Gastroesophageal sphincter (tissue), 4 donors: ENCODE data around the gene VTA1. TPM values are rescaled to one million over a fixed set of nuclear protein-coding genes. Genes with fewer than 3 reads are reported as not detected.

Experiments
- ATAC-seq: fragments of 150-250 bp; one replicate; pipeline ENCODE4 v1.9.1; 2016; ENCODE audit warnings: mild to moderate bottlenecking, moderate library complexity
- H3K27ac ChIP-seq, 4 donors: fragments of 200-600 bp; sonication (generic) in 3 of 4; 1 replicate in 3 of 4; 2 replicates in 1 of 4; pipeline ENCODE4 v1.5.1; 2016 to 2019
- H3K27me3 ChIP-seq: fragments of 200-600 bp; sonication (generic); one replicate; pipeline ENCODE4 v1.5.1; 2019
- H3K36me3 ChIP-seq, 2 donors: fragments of 200-600 bp; sonication (generic); one replicate each; pipeline ENCODE4 v1.5.1; 2019; ENCODE audit warnings: control low read depth in 1 of 2
- H3K4me1 ChIP-seq, 3 donors: fragments of 200-600 bp; sonication (generic); 1 replicate in 2 of 3; 2 replicates in 1 of 3; pipeline ENCODE4 v1.5.1; 2016 to 2019; ENCODE audit warnings: control low read depth in 2 of 3
- H3K4me3 ChIP-seq, 2 donors: fragments of 200-600 bp; sonication (generic); one replicate each; pipeline ENCODE4 v1.5.1; 2019; ENCODE audit warnings: mild to moderate bottlenecking in 1 of 2, moderate library complexity in 1 of 2
- H3K9me3 ChIP-seq, 3 donors: fragments of 200-600 bp; sonication (generic); one replicate each; pipeline ENCODE4 v1.5.1; 2017 to 2019; ENCODE audit warnings: control low read depth in 2 of 3
- CTCF ChIP-seq, 4 experiments: fragments of 200-600 bp in 2 of 4; fragments of 450-650 bp in 2 of 4; sonication (generic) in 1 of 4; IDR thresholded peaks; one replicate each; pipeline ENCODE4 v1.5.1; 2017 to 2019; ENCODE audit warnings: antibody characterized with exemption in 4 of 4, mild to moderate bottlenecking in 2 of 4, moderate library complexity in 2 of 4
- EP300 ChIP-seq: sonication (generic); formaldehyde crosslinking; IDR thresholded peaks from one replicate; pipeline ENCODE4 v1.6.1; 2017; ENCODE audit warnings: antibody characterized with exemption, mild to moderate bottlenecking
- POLR2A ChIP-seq, 2 donors: fragments of 450-650 bp; IDR thresholded peaks; one replicate each; pipeline ENCODE4 v1.6.1; 2017; ENCODE audit warnings: antibody characterized with exemption in 2 of 2, mild to moderate bottlenecking in 2 of 2, moderate library complexity in 1 of 2
- POLR2AphosphoS5 ChIP-seq: sonication (generic); formaldehyde crosslinking; IDR thresholded peaks from one replicate; pipeline ENCODE4 v1.6.1; 2017; ENCODE audit warnings: antibody characterized with exemption
- WGBS, 2 donors: methylation state at CpG; one replicate each; pipeline ENCODE4 v1.1.5; 2018; ENCODE audit warnings: low coverage in 1 of 2; 5-methylcytosine and 5-hydroxymethylcytosine counted together
- total RNA-seq, 4 donors: library from RNA; depleted of rRNA; stranded (reverse); fragments of >200 nt; gene quantifications; one replicate each; pipeline ENCODE4 v1.1.0, GENCODE V29; 2016

VTA1 gene
- total RNA-seq, 4 donors from 2014 or later, result 32.4 to 47.2 (median 37.4) TPM

DNA sequence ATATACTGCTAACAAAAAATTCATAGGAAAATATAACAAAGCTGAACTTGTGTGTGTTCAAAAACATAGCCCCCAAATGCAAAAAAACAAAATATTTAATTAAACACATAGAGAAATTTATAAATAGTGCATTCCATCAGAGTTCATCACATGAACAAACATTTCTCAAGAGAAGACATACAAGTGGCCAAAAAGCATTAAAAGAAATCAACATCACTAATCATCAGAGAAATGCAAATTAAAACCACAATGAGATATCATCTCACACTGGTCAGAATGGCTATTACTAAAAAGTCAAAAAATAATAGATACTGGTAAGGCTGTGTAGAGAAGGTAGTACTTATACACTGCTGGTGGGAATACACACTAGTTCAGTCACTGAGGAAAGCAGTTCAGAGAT, 115.2 kb downstream of the VTA1 start:
- Histone ChIP-seq H3K27me3 (no peaks in the 10 kb centered on the region), H3K4me3 (no peak overlapping the region), H3K36me3 (no peaks in the 10 kb centered on the region), H3K27ac (no peak overlapping the region), H3K9me3 (no peaks in the 10 kb centered on the region), H3K4me1 (no peaks in the 10 kb centered on the region)
- ATAC-seq, result no peak
- TF ChIP-seq POLR2AphosphoS5, result no peak
- no peak for TF ChIP-seq CTCF (IDR thresholded peaks at IDR 0.05)
- no peak for TF ChIP-seq EP300
- TF ChIP-seq POLR2A (IDR thresholded peaks at IDR 0.05), result no peak

DNA sequence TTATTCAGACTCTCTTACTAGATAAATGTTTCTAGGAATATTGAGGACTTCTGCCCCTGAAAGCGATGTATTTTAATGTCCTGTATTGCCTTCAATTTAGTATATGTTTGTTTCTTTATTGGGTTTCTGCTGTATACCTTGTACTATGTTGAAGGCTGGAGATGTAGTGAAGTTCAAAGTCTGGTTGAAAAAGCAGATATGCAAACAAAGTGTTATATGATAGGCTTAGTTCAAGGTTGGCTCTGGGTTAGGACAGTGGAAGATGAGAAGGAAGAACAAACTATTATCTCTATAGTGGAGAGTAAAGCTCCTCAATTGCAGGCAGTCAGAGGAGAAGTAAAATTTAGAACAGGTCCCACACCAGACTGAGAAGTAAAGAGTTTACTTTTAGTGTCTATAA, 118.4 kb downstream of the VTA1 start:
- 92 to 100% methylated on average over 1 of the region's 1 CpG for WGBS, 2 donors
- no peaks in the 10 kb centered on the region for H3K27me3 ChIP-seq
- no peaks in the 10 kb centered on the region for H3K9me3 ChIP-seq
- H3K36me3 ChIP-seq, result no peaks in the 10 kb centered on the region
- no peak overlapping the region for H3K27ac ChIP-seq
- ATAC-seq, result no peak
- TF ChIP-seq EP300 (no peak), POLR2A (IDR thresholded peaks at IDR 0.05) (no peak), POLR2AphosphoS5 (no peak), CTCF (IDR thresholded peaks at IDR 0.05) (no peak)
- no peak overlapping the region for H3K4me3 ChIP-seq
- no peaks in the 10 kb centered on the region for H3K4me1 ChIP-seq

GRCh38 chr6:142266060-142266459, 119.0 kb downstream of the VTA1 start:
- no peak for ATAC-seq
- Histone ChIP-seq H3K4me3 (no peak overlapping the region), H3K27ac (no peak overlapping the region), H3K36me3 (no peaks in the 10 kb centered on the region), H3K4me1 (no peaks in the 10 kb centered on the region), H3K27me3 (no peaks in the 10 kb centered on the region), H3K9me3 (no peaks in the 10 kb centered on the region)
- 69 to 74% methylated on average over 3 to 4 of the region's 4 CpGs for WGBS, 2 donors
- TF ChIP-seq POLR2AphosphoS5, result no peak
- TF ChIP-seq EP300, result no peak
- TF ChIP-seq POLR2A (IDR thresholded peaks at IDR 0.05), result no peak
- no peak for TF ChIP-seq CTCF (IDR thresholded peaks at IDR 0.05)

- Histone ChIP-seq H3K9me3 (no peaks in the 10 kb centered on the region), H3K27ac (no peak overlapping the region), H3K4me3 (no peak overlapping the region), H3K36me3 (no peaks in the 10 kb centered on the region), H3K4me1 (no peaks in the 10 kb centered on the region), H3K27me3 (no peaks in the 10 kb centered on the region)
- WGBS, 2 donors, result 67% methylated on average over 1 of the region's 1 CpG; no CpG with 5 or more reads in 1 of the 2 donors
- TF ChIP-seq EP300, result no peak
- no peak for TF ChIP-seq POLR2AphosphoS5
- TF ChIP-seq POLR2A (IDR thresholded peaks at IDR 0.05), result no peak
- TF ChIP-seq CTCF (IDR thresholded peaks at IDR 0.05), result no peak
- ATAC-seq, result no peak
These were observed 124.4 kb downstream of the VTA1 start for GRCh38 chr6:142271476-142271875.

Other genes with a start within 250 kb of the VTA1 start
- not detected for gene GJE1, start 14.3 kb upstream of the VTA1 start, total RNA-seq
- gene NMBR, start 141 bp upstream of the VTA1 start, total RNA-seq, result not detected
- 10 to 100 TPM in 3 of 4 donors, 1 to 10 TPM in 1; 8.3 to 14.4 (median 11.4) TPM for gene ADGRG6, start 154.7 kb downstream of the VTA1 start, total RNA-seq